Skeletal muscle tissue (tissue), 4 donors: ENCODE data around the gene FUS. TPM values are rescaled to one million over a fixed set of nuclear protein-coding genes. Genes with fewer than 3 reads are reported as not detected.

ENCODE experiments used
- H3K27ac ChIP-seq: one replicate; pipeline ENCODE4 v1.7.0; 2013; ENCODE audit warnings: mild to moderate bottlenecking, low read depth, low read length, inconsistent platforms
- H3K27me3 ChIP-seq, 3 donors: one replicate each; pipeline ENCODE4 v1.7.0; 2013; ENCODE audit warnings: low read length in 3 of 3; ENCODE audit not compliant: control insufficient read depth in 3 of 3, insufficient read depth in 3 of 3
- H3K36me3 ChIP-seq, 3 donors: one replicate each; pipeline ENCODE4 v1.7.0; 2013; ENCODE audit warnings: low read length in 3 of 3; ENCODE audit not compliant: control insufficient read depth in 3 of 3, insufficient read depth in 3 of 3
- H3K4me1 ChIP-seq, 3 donors: one replicate each; pipeline ENCODE4 v1.7.0; 2013; ENCODE audit warnings: low read length in 3 of 3, mild to moderate bottlenecking in 3 of 3; ENCODE audit not compliant: control insufficient read depth in 3 of 3, insufficient read depth in 3 of 3
- H3K4me3 ChIP-seq, 3 donors: one replicate each; pipeline ENCODE4 v1.7.0; 2013; ENCODE audit warnings: low read length in 3 of 3
- H3K9ac ChIP-seq, 3 donors: one replicate each; pipeline ENCODE4 v1.7.0; 2013; ENCODE audit warnings: low read length in 3 of 3, mild to moderate bottlenecking in 3 of 3, moderate library complexity in 2 of 3, low read depth in 1 of 3
- H3K9me3 ChIP-seq, 3 donors: one replicate each; pipeline ENCODE4 v1.7.0; 2013; ENCODE audit warnings: low read length in 3 of 3; ENCODE audit not compliant: control insufficient read depth in 3 of 3
- total RNA-seq: library from RNA; depleted of rRNA; stranded (reverse); fragments of >200 nt; gene quantifications from one replicate; pipeline ENCODE4 v1.2.3, GENCODE V29; 2014
- donor health status: Osteomylitis.

FUS gene
- total RNA-seq, 1 donor from 2014 or later = 40.2 TPM

- peak overlapping the region; percentile 93 for H3K4me3 ChIP-seq
- H3K36me3 ChIP-seq = peaks cover 2 to 17% (median 16%) of the 10 kb centered on the region in 3 donors
- peaks cover 10 to 14% (median 12%) of the 10 kb centered on the region in 3 donors for H3K27me3 ChIP-seq
- no peaks in the 10 kb centered on the region for H3K9me3 ChIP-seq
- peak overlapping the region; percentile 98 to 100 (median 99) for H3K9ac ChIP-seq
- H3K27ac ChIP-seq = peak overlapping the region; percentile 99
- H3K4me1 ChIP-seq = peaks cover 34 to 58% (median 43%) of the 10 kb centered on the region in 3 donors
These were observed 35.6 kb downstream of the FUS start for GRCh38 chr16:31215287-31216162.

GRCh38 chr16:31216422-31217135 lies 36.6 kb downstream of the FUS start, which contains the start of gene PYDC1:
TSS of gene PYDC1 (minus strand) at chr16:31217135. CDS start at chr16:31217028, 107 bp downstream.
- H3K27me3 ChIP-seq = peaks cover 10 to 16% (median 12%) of the 10 kb centered on the region in 3 donors
- peak within 1 kb of the TSS; percentile 93 for H3K4me3 ChIP-seq
- peak within 1 kb of the TSS; percentile 51 to 100 (median 98) for H3K9ac ChIP-seq
- H3K4me1 ChIP-seq = peaks cover 42 to 68% (median 50%) of the 10 kb centered on the region in 3 donors
- peaks cover 8 to 26% (median 24%) of the 10 kb centered on the region in 3 donors for H3K36me3 ChIP-seq
- no peaks in the 10 kb centered on the region for H3K9me3 ChIP-seq
- peak within 1 kb of the TSS; percentile 99 for H3K27ac ChIP-seq

GRCh38 chr16:31217136-31217530 lies 37.2 kb downstream of the FUS start:
- H3K36me3 ChIP-seq = peaks cover 8 to 28% (median 24%) of the 10 kb centered on the region in 3 donors
- H3K4me1 ChIP-seq = peaks cover 43 to 71% (median 54%) of the 10 kb centered on the region in 3 donors
- H3K4me3 ChIP-seq = peak overlapping the region in 1 of 3 donors; percentile 93
- H3K9ac ChIP-seq = peak overlapping the region; percentile 40 to 100 (median 50)
- no peak overlapping the region for H3K27ac ChIP-seq
- peaks cover 10 to 17% (median 12%) of the 10 kb centered on the region in 3 donors for H3K27me3 ChIP-seq
- no peaks in the 10 kb centered on the region for H3K9me3 ChIP-seq

GRCh38 chr16:31219154-31219741 lies 39.3 kb downstream of the FUS start:
- Histone ChIP-seq H3K27me3 (peaks cover 10 to 17% (median 12%) of the 10 kb centered on the region in 3 donors), H3K4me3 (no peak overlapping the region), H3K9ac (no peak overlapping the region), H3K4me1 (peaks cover 37 to 62% (median 51%) of the 10 kb centered on the region in 3 donors), H3K27ac (no peak overlapping the region), H3K9me3 (no peaks in the 10 kb centered on the region), H3K36me3 (peaks cover 15 to 39% (median 36%) of the 10 kb centered on the region in 3 donors)

GRCh38 chr16:31221357-31222160 lies 41.6 kb downstream of the FUS start:
- H3K4me3 ChIP-seq = peak overlapping the region in 1 of 3 donors; percentile 19
- peak overlapping the region in 1 of 3 donors; percentile 16 for H3K9ac ChIP-seq
- H3K27me3 ChIP-seq = peaks cover 6 to 12% (median 9%) of the 10 kb centered on the region in 3 donors
- no peaks in the 10 kb centered on the region for H3K9me3 ChIP-seq
- peaks cover 19 to 41% (median 36%) of the 10 kb centered on the region in 3 donors for H3K4me1 ChIP-seq
- peak overlapping the region; percentile 51 for H3K27ac ChIP-seq
- H3K36me3 ChIP-seq = peaks cover 23 to 42% (median 37%) of the 10 kb centered on the region in 3 donors

- peaks cover 0 to 6% (median 5%) of the 10 kb centered on the region in 3 donors for H3K27me3 ChIP-seq
- H3K4me1 ChIP-seq = peaks cover 9 to 26% (median 26%) of the 10 kb centered on the region in 3 donors
- H3K9me3 ChIP-seq = no peaks in the 10 kb centered on the region
- no peak overlapping the region for H3K4me3 ChIP-seq
- H3K9ac ChIP-seq = no peak overlapping the region
- H3K27ac ChIP-seq = no peak overlapping the region
- H3K36me3 ChIP-seq = peaks cover 23 to 36% (median 34%) of the 10 kb centered on the region in 3 donors
These were observed 43.1 kb downstream of the FUS start for GRCh38 chr16:31223044-31223443.

- peaks cover 21 to 29% (median 29%) of the 10 kb centered on the region in 3 donors for H3K36me3 ChIP-seq
- H3K4me3 ChIP-seq = no peak overlapping the region
- H3K4me1 ChIP-seq = peaks cover 14 to 21% (median 20%) of the 10 kb centered on the region in 3 donors
- H3K9me3 ChIP-seq = no peaks in the 10 kb centered on the region
- no peak overlapping the region for H3K27ac ChIP-seq
- H3K27me3 ChIP-seq = peaks cover 0 to 4% (median 0%) of the 10 kb centered on the region in 3 donors
- peak overlapping the region in 1 of 3 donors; percentile 8 for H3K9ac ChIP-seq
These were observed 44.4 kb downstream of the FUS start for GRCh38 chr16:31224092-31224955.

- Histone ChIP-seq H3K36me3 (peaks cover 21 to 28% (median 27%) of the 10 kb centered on the region in 3 donors), H3K9me3 (no peaks in the 10 kb centered on the region), H3K9ac (no peak overlapping the region), H3K27me3 (peaks cover 0 to 3% (median 0%) of the 10 kb centered on the region in 3 donors), H3K4me1 (peaks cover 15 to 20% (median 17%) of the 10 kb centered on the region in 3 donors), H3K4me3 (no peak overlapping the region), H3K27ac (no peak overlapping the region)
These were observed 45.3 kb downstream of the FUS start for GRCh38 chr16:31225193-31225592.
